ENCODE data around the gene PRKCE. TPM values are rescaled to one million over a fixed set of nuclear protein-coding genes. Genes with fewer than 3 reads are reported as not detected.

The PRKCE gene
- polyA plus RNA-seq, 1 experiment, result 16.7 TPM

- TF ChIP-seq CTCF (IDR thresholded peaks at IDR 0.05; ENCODE audit: low read depth, low read length), result no peak
- H3K4me3 ChIP-seq (ENCODE audit: low read depth, low read length), result no peak overlapping the region
- no peaks in the 10 kb centered on the region for H3K9me3 ChIP-seq (ENCODE audit: control insufficient read depth, insufficient read depth, low read length)
- POLR2A ChIA-PET, result no interaction called here
- H3K27me3 ChIP-seq (ENCODE audit: control insufficient read depth, insufficient read depth, low read length), result no peaks in the 10 kb centered on the region
- H3K27ac ChIP-seq (ENCODE audit: low read depth, low read length), result no peak overlapping the region
- no peak for DNase-seq (ENCODE audit: low read depth, low spot score)
- CTCF ChIA-PET, result no interaction called here
Observed at GRCh38 chr2:45984896-45985473, 333.5 kb downstream of the PRKCE start.

GRCh38 chr2:45986509-45986908, 335.0 kb downstream of the PRKCE start:
- no peak overlapping the region for H3K4me3 ChIP-seq (ENCODE audit: low read depth, low read length)
- no peak overlapping the region for H3K27ac ChIP-seq (ENCODE audit: low read depth, low read length)
- no peak for TF ChIP-seq CTCF (IDR thresholded peaks at IDR 0.05; ENCODE audit: low read depth, low read length)
- ChIA-PET POLR2A (no interaction called here), CTCF (no interaction called here)
- H3K9me3 ChIP-seq (ENCODE audit: control insufficient read depth, insufficient read depth, low read length), result no peaks in the 10 kb centered on the region
- no peak for DNase-seq (ENCODE audit: low read depth, low spot score)
- no peaks in the 10 kb centered on the region for H3K27me3 ChIP-seq (ENCODE audit: control insufficient read depth, insufficient read depth, low read length)

GRCh38 chr2:45987856-45988255, 336.4 kb downstream of the PRKCE start:
- no peak for DNase-seq (ENCODE audit: low read depth, low spot score)
- Histone ChIP-seq H3K4me3 (ENCODE audit: low read depth, low read length) (no peak overlapping the region), H3K27me3 (ENCODE audit: control insufficient read depth, insufficient read depth, low read length) (no peaks in the 10 kb centered on the region), H3K27ac (ENCODE audit: low read depth, low read length) (no peak overlapping the region), H3K9me3 (ENCODE audit: control insufficient read depth, insufficient read depth, low read length) (no peaks in the 10 kb centered on the region)
- TF ChIP-seq CTCF (IDR thresholded peaks at IDR 0.05; ENCODE audit: low read depth, low read length), result no peak
- CTCF ChIA-PET, result no interaction called here
- POLR2A ChIA-PET, result no interaction called here

- no peak for DNase-seq (ENCODE audit: low read depth, low spot score)
- ChIA-PET POLR2A (no interaction called here), CTCF (no interaction called here)
- Histone ChIP-seq H3K27me3 (ENCODE audit: control insufficient read depth, insufficient read depth, low read length) (no peaks in the 10 kb centered on the region), H3K4me3 (ENCODE audit: low read depth, low read length) (no peak overlapping the region), H3K9me3 (ENCODE audit: control insufficient read depth, insufficient read depth, low read length) (no peaks in the 10 kb centered on the region), H3K27ac (ENCODE audit: low read depth, low read length) (no peak overlapping the region)
- no peak for TF ChIP-seq CTCF (IDR thresholded peaks at IDR 0.05; ENCODE audit: low read depth, low read length)
Observed at GRCh38 chr2:45988879-45989278, 337.4 kb downstream of the PRKCE start.

GRCh38 chr2:45990131-45990530, 338.7 kb downstream of the PRKCE start:
- no peak for TF ChIP-seq CTCF (IDR thresholded peaks at IDR 0.05; ENCODE audit: low read depth, low read length)
- Histone ChIP-seq H3K9me3 (ENCODE audit: control insufficient read depth, insufficient read depth, low read length) (no peaks in the 10 kb centered on the region), H3K27ac (ENCODE audit: low read depth, low read length) (no peak overlapping the region), H3K4me3 (ENCODE audit: low read depth, low read length) (no peak overlapping the region), H3K27me3 (ENCODE audit: control insufficient read depth, insufficient read depth, low read length) (no peaks in the 10 kb centered on the region)
- DNase-seq (ENCODE audit: low read depth, low spot score), result no peak
- POLR2A ChIA-PET, result no interaction called here
- CTCF ChIA-PET, result interaction anchor here (0.7 kb wide), 1 partner anchor 469 kb away, joined by 3 read pairs; no protein-coding TSS in a partner anchor
